Bronchial epithelial cell (primary cell): ENCODE results near the gene PRRG1. TPM values are rescaled to one million over a fixed set of nuclear protein-coding genes. Genes with fewer than 3 reads are reported as not detected.

ENCODE experiments used
- DNase-seq: peaks from one replicate; pipeline ENCODE4 v3.0.0-alpha.2; 2010; ENCODE audit warnings: low read depth
- FAIRE-seq: peaks from 2 replicates; lab custom pipeline; 2011; peaks lifted over from hg19 to GRCh38; lab: Jason Lieb, UNC
- H3K27me3 ChIP-seq: 2 replicates; pipeline ENCODE4 v1.5.1; 2011; ENCODE audit warnings: low read length; ENCODE audit not compliant: control insufficient read depth, insufficient read depth
- H3K36me3 ChIP-seq: 2 replicates; pipeline ENCODE4 v1.5.1; 2011; ENCODE audit warnings: low read length; ENCODE audit not compliant: control insufficient read depth, insufficient read depth
- H3K4me3 ChIP-seq: 2 replicates; pipeline ENCODE4 v1.5.1; 2011; ENCODE audit warnings: mild to moderate bottlenecking, low read depth, low read length, control low read depth
- total RNA-seq: library from RNA; depleted of rRNA; stranded (reverse); fragments of >200 nt; gene quantifications from 2 replicates; pipeline ENCODE4 v1.2.1, GENCODE V29; 2014
- TF ChIP-seq, protein P1 (sequence below): IDR thresholded peaks from 2 replicates; pipeline ENCODE4 v1.5.1; 2011; ENCODE audit warnings: mild to moderate bottlenecking, moderate library complexity, low read length, control low read depth, inconsistent platforms; ENCODE audit not compliant: insufficient read depth, severe bottlenecking

PRRG1 gene
- total RNA-seq, 1 donor from 2014 or later: 4.5 TPM

GRCh38 chrX:37380256-37380655, 31.1 kb downstream of the PRRG1 start:
- Histone ChIP-seq H3K36me3 (no peaks in the 10 kb centered on the region), H3K4me3 (no peak overlapping the region), H3K27me3 (no peaks in the 10 kb centered on the region)
- FAIRE-seq: no peak
- TF ChIP-seq, protein P1, sequence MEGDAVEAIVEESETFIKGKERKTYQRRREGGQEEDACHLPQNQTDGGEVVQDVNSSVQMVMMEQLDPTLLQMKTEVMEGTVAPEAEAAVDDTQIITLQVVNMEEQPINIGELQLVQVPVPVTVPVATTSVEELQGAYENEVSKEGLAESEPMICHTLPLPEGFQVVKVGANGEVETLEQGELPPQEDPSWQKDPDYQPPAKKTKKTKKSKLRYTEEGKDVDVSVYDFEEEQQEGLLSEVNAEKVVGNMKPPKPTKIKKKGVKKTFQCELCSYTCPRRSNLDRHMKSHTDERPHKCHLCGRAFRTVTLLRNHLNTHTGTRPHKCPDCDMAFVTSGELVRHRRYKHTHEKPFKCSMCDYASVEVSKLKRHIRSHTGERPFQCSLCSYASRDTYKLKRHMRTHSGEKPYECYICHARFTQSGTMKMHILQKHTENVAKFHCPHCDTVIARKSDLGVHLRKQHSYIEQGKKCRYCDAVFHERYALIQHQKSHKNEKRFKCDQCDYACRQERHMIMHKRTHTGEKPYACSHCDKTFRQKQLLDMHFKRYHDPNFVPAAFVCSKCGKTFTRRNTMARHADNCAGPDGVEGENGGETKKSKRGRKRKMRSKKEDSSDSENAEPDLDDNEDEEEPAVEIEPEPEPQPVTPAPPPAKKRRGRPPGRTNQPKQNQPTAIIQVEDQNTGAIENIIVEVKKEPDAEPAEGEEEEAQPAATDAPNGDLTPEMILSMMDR: no peak
- peak; percentile 3 for DNase-seq

- FAIRE-seq (no peak), DNase-seq (peak; percentile 76)
- Histone ChIP-seq H3K36me3 (no peaks in the 10 kb centered on the region), H3K27me3 (no peaks in the 10 kb centered on the region), H3K4me3 (no peak overlapping the region)
- TF ChIP-seq, protein P1: no peak
Measured at GRCh38 chrX:37380924-37381323, 31.8 kb downstream of the PRRG1 start.

DNA sequence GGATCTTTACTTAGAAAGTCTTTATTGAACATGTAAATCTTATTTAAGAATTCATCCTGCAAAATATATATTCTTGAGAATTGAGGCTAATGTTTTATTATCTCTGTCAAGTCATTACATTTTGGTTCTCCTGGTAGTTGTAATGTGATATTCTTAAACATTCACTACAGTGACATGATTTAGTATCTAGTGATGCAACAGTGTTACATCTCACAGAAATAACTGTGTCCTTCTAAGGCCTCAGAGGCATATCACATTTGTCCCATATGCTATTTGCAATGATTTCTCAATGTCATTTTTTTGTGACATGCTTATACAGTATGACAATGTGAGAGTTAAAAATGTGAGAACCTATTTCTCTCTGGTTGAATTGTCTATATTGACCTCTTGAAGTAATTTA, 34.1 kb downstream of the PRRG1 start:
- DNase-seq (no peak), FAIRE-seq (no peak)
- H3K27me3 ChIP-seq: no peaks in the 10 kb centered on the region
- no peak overlapping the region for H3K4me3 ChIP-seq
- H3K36me3 ChIP-seq: no peaks in the 10 kb centered on the region
- TF ChIP-seq, protein P1: no peak

GRCh38 chrX:37388413-37388812, 39.2 kb downstream of the PRRG1 start:
- FAIRE-seq: no peak

DNA sequence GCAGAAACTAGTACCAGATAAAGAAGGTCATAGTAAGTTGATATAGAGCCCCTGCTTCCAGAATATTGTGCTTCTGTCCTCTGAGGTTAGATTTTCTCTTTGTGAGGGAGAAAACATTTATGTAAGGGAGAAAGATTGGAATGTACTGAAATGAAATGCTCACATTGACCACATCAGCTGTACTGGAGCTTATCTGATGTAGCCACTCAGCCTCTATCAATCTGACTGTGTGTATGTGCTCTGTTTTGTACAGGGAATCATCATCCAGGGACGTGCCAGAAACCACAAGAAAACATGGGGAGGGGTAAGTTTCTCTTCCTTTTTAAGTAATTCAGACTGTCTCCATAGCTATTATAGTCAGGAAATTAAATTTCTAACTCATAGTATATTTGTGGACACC, 56.8 kb downstream of the PRRG1 start:
- H3K4me3 ChIP-seq: no peak overlapping the region
- no peaks in the 10 kb centered on the region for H3K27me3 ChIP-seq
- no peaks in the 10 kb centered on the region for H3K36me3 ChIP-seq
- no peak for FAIRE-seq
- DNase-seq: no peak
- TF ChIP-seq, protein P1: no peak

More at GRCh38 chrX:37388413-37388812, 39.2 kb downstream of the PRRG1 start:
- TF ChIP-seq, protein P1: no peak
- no peak for DNase-seq
- Histone ChIP-seq H3K27me3 (no peaks in the 10 kb centered on the region), H3K4me3 (no peak overlapping the region), H3K36me3 (no peaks in the 10 kb centered on the region)

GRCh38 chrX:37407736-37408135, 58.6 kb downstream of the PRRG1 start:
- no peaks in the 10 kb centered on the region for H3K27me3 ChIP-seq
- no peak overlapping the region for H3K4me3 ChIP-seq
- no peak for FAIRE-seq
- TF ChIP-seq, protein P1: no peak
- no peak for DNase-seq
- H3K36me3 ChIP-seq: no peaks in the 10 kb centered on the region
